GM18498 (cell line): ENCODE results near the gene ZNF853.
"Not testable (repeated sequence)": the region's sequence is repeated elsewhere in the genome, so short reads cannot be mapped to it uniquely, and the experiment has no call there.

ENCODE experiments used
- ATAC-seq: cut with Tn5 transposase; IDR thresholded peaks from one replicate; pipeline ENCODE4 v1.9.1; 2021; ENCODE audit warnings: mild to moderate bottlenecking, moderate library complexity; ENCODE audit not compliant: unreplicated experiment

Gene ZNF853

DNA sequence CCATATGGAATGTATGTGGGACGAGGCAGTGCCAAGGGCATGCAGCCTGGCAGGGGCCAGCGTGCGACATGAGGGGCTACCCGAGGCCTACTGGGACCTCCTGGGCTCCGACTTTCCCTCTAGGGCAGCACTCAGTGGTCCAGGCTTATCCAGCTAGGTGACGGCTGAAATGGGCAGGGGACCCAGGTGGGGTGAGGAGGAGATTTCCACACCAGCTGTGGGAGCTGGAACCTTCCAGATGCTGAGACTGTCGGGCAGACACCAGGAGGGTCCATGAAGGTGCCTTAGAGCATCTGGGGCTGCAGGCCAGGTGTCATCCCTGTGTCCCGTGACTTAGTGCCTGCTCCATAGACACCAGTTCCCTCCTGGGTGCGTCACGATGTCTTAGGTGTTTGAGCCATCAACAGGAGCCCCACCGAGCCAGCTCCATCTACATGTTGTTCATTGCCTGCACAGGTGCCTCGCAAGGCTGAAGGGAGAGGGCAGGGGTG lies 35.2 kb downstream of the ZNF853 start:
- no peak for ATAC-seq

- ATAC-seq, result no peak
These were observed 36.5 kb downstream of the ZNF853 start for GRCh38 chr7:6651851-6652445.

GRCh38 chr7:6652446-6653011 lies 37.1 kb downstream of the ZNF853 start:
- no peak for ATAC-seq

GRCh38 chr7:6653071-6654003 lies 37.9 kb downstream of the ZNF853 start:
- ATAC-seq, result no peak

DNA sequence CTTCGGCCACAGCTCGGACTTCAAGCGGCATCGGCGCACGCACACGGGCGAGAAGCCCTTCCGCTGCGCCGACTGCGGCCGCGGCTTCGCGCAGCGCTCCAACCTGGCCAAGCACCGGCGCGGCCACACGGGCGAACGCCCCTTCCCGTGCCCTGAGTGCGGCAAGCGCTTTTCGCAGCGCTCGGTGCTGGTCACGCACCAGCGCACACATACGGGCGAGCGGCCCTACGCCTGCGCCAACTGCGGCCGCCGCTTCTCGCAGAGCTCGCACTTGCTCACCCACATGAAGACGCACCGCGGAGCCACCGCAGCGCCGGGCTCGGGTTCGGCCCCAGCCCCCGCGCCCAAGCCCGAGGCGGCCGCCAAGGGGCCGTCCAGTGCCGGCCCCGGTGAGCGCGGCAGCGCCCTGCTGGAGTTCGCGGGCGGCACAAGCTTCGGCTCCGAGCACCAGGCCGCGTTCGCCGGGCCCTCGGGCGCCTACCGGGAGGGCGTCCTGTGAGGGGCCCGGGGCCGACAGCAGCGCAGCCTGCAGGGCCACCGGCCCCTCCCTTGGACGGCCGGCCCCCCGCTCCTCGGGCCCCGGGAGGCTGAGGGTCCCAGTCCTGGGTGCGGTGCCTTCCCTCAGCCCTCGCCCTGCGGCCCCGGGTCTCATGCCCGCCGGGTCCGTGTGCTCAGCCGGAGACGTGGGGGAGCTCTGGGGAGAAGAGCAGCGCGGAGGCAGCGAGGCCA lies 38.9 kb downstream of the ZNF853 start:
- no peak for ATAC-seq

DNA sequence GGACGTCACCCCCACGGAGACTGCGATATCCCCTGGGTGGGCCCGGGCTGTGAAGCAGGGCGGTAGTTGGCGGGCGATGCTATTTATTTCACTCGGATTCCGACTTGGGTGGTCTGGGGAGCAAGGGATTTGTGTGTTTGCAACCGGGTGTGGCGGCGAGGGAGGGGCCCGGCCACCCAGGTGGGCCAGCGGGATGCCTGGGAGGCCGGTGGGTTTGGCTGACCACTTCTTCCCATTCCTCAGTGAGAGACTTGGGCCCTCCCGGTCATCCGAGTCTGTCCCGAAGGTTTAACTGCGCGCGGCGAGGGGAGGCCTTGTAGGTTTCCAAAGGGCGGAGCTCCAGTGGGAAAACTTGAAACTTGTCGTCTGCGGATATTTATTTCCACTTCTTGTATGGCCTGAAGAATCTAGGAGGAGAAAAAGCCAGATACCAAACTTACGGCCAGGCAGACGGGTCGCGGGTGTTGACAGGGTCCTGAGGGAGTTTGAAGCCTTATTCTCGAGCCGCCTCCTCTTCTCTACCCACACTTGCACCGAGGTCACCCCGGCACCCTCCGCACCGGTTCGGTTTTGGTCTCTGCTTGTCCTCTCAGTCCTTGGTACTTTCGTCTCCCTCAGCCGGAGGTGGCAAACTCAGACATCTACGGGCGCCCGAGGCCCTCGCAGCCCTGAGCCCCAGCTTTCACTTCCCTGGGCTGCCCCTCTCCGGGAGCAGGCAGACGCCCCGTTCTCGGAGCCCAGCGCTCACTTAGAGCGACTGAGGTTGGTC lies 39.6 kb downstream of the ZNF853 start:
- ATAC-seq, result no peak

GRCh38 chr7:6655636-6656385 lies 40.4 kb downstream of the ZNF853 start:
- no peak for ATAC-seq

GRCh38 chr7:6656413-6656812 lies 41.0 kb downstream of the ZNF853 start:
- no peak for ATAC-seq

DNA sequence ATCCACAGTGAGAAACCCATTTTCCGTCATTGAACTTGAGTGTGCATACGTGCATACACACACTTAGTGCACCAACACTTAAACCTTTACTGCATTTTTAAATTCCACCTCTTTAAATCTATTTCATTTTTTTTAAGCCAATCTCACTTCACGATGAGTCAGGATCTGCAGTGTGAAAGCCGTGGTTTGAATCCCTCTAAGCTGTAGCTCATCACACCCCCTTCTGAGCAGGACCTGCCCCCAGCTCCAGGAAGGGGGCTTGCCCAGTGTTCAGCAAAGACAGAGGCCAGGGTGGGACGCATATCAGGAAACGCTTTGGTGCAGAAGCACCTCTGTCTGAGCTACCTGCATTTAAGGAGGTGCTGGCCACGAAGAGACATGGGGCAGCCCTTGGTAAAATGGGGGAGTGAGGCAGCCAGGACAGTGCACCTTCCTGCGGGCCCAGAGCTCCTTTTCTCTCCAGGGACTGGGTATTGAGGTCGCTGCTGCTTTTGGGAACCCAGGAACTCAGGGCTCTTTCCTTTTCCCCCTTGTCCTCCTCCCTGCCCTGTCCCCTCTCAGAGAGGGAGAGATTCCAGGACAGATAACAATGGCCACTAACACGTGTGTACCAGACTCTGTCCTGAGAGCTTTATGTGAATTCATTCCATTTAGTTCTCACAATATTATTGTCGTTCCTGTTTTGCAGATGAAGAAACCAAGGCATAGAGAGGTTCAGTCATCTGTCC lies 43.4 kb downstream of the ZNF853 start:
- no peak for ATAC-seq

GRCh38 chr7:6670851-6671250 lies 55.4 kb downstream of the ZNF853 start:
- not testable (repeated sequence) for ATAC-seq
